ENCODE measurements around the gene ZNF678.

DNA sequence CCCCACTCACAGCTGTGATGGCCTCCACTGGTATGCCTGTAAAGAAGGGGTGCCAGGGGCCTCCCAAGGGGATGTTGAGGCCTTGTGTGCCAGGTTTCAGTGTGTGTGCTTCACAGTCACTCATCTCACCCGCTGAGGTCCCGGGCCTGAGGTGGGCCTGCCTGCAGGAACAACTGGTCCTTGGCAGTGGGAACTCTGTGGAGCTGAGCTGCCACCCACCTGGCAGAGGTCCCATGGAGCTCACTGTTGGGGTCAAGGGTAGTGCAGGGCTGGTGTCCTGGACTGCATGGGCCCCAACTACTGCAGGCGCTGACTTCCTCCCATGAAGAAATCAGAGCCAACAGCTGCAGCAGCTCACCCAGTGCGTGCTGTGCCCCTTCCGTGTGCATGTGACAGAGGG is 17.3 kb upstream of the ZNF678 start:
- TF ChIP-seq POLR2A (IDR thresholded peaks at IDR 0.05; ENCODE audit: low read depth) (no peak), POLR2AphosphoS5 (IDR thresholded peaks at IDR 0.05) (no peak)
- TF ChIP-seq, protein P1, sequence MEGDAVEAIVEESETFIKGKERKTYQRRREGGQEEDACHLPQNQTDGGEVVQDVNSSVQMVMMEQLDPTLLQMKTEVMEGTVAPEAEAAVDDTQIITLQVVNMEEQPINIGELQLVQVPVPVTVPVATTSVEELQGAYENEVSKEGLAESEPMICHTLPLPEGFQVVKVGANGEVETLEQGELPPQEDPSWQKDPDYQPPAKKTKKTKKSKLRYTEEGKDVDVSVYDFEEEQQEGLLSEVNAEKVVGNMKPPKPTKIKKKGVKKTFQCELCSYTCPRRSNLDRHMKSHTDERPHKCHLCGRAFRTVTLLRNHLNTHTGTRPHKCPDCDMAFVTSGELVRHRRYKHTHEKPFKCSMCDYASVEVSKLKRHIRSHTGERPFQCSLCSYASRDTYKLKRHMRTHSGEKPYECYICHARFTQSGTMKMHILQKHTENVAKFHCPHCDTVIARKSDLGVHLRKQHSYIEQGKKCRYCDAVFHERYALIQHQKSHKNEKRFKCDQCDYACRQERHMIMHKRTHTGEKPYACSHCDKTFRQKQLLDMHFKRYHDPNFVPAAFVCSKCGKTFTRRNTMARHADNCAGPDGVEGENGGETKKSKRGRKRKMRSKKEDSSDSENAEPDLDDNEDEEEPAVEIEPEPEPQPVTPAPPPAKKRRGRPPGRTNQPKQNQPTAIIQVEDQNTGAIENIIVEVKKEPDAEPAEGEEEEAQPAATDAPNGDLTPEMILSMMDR (IDR thresholded peaks at IDR 0.05), result no peak
